Left renal cortex interstitium (tissue), 4 donors: Measurements from ENCODE around the gene REEP5. TPM values are rescaled to one million over a fixed set of nuclear protein-coding genes. Genes with fewer than 3 reads are reported as not detected.
A peak's percentile ranks its signal among the peaks of the same experiment; 100 is the strongest.
"Not testable (repeated sequence)": the region's sequence is repeated elsewhere in the genome, so short reads cannot be mapped to it uniquely, and the experiment has no call there.

Source experiments
- DNase-seq, 4 donors: peaks; one replicate each; pipeline ENCODE4 v3.0.0-alpha.2; 2013; ENCODE audit warnings: low read depth in 4 of 4, low spot score in 2 of 4, missing footprints in 1 of 4
- polyA plus RNA-seq, 4 donors: library from polyadenylated mRNA; unstranded; fragments of 120-200 nt; gene quantifications; one replicate each; pipeline ENCODE4 v1.2.1, GENCODE V29; 2013; ENCODE audit not compliant: insufficient read length in 4 of 4

The REEP5 gene
- polyA plus RNA-seq: 100 to 1,000 TPM in 3 of 4 donors, 10 to 100 TPM in 1; 91.9 to 119 (median 108) TPM

- peak; percentile 60 to 75 (median 66) for DNase-seq
Observed at GRCh38 chr5:112921833-112922817, at the start of gene REEP5. REEP5 (minus strand) TSS chr5:112922227; CDS start chr5:112922190, 37 bp downstream.

- DNase-seq: no peak
Observed at GRCh38 chr5:112971276-112971675, 49.2 kb upstream of the REEP5 start.

GRCh38 chr5:112968411-112969106 lies 46.5 kb upstream of the REEP5 start:
- no peak for DNase-seq

- DNase-seq: no peak
Observed at GRCh38 chr5:112967520-112968083, 45.6 kb upstream of the REEP5 start.

GRCh38 chr5:112965733-112966306 lies 43.8 kb upstream of the REEP5 start:
- no peak for DNase-seq

GRCh38 chr5:112963374-112963733 lies 41.3 kb upstream of the REEP5 start:
- DNase-seq: not testable (repeated sequence)

GRCh38 chr5:112960863-112961504 lies 39.0 kb upstream of the REEP5 start:
- no peak for DNase-seq

- DNase-seq: no peak
Observed at GRCh38 chr5:112960315-112960714, 38.3 kb upstream of the REEP5 start.

GRCh38 chr5:112959872-112960271 lies 37.8 kb upstream of the REEP5 start:
- not testable (repeated sequence) for DNase-seq

- no peak for DNase-seq
Observed at GRCh38 chr5:112958093-112959088, 36.4 kb upstream of the REEP5 start.

- no peak for DNase-seq
Observed at GRCh38 chr5:112957036-112957808, 35.2 kb upstream of the REEP5 start.

GRCh38 chr5:112956606-112957005 lies 34.6 kb upstream of the REEP5 start:
- no peak for DNase-seq

GRCh38 chr5:112951124-112951702 lies 29.2 kb upstream of the REEP5 start:
- no peak for DNase-seq

GRCh38 chr5:112948458-112948857 lies 26.4 kb upstream of the REEP5 start:
- DNase-seq: no peak

GRCh38 chr5:112940670-112941069 lies 18.6 kb upstream of the REEP5 start:
- DNase-seq: no peak

GRCh38 chr5:112938286-112938685 lies 16.3 kb upstream of the REEP5 start:
- no peak for DNase-seq

GRCh38 chr5:112935675-112936074 lies 13.6 kb upstream of the REEP5 start:
- no peak for DNase-seq

- DNase-seq: no peak
Observed at GRCh38 chr5:112934366-112934663, 12.3 kb upstream of the REEP5 start.
